OCI-LY1 (cell line): ENCODE data around the gene PUM1.

ENCODE experiments used
- CTCF ChIP-seq: fragments of 200-600 bp; sonication (generic), shearing (Covaris generic); IDR thresholded peaks from 2 replicates; pipeline ENCODE4 v1.5.1; 2017; ENCODE audit warnings: mild to moderate bottlenecking, antibody characterized with exemption, low read length, moderate library complexity, mixed read lengths
- EZH2 ChIP-seq: fragments of 200-600 bp; sonication (generic), shearing (Covaris generic); IDR thresholded peaks from 2 replicates; pipeline ENCODE4 v1.8.0; 2017; ENCODE audit warnings: borderline replicate concordance, mixed run types, mild to moderate bottlenecking, antibody characterized with exemption, low read length, moderate library complexity, mixed read lengths

GRCh38 chr1:30968220-30968971, 97.1 kb downstream of the PUM1 start:
- TF ChIP-seq CTCF (no peak), EZH2 (no peak)
